ENCODE results near the gene FAM177A1.

Gene FAM177A1

DNA sequence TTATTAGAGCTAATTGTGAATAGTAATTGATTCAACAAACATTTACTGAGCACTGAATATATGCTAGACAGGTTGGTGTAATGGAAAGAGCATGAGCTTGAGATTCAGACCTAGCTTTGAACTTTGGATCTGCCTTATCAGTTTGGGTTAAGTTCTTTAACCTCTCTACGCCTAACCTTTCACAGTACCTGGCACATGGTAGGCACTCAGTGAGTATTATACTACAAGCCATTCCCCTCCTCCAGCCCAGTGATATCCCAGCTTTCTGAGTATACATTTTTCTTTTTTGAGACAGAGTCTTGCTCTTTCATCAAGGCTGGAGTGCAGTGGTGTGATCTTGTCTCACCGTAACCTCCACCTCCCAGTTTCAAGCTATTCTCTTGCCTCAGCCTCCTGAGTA, 32.0 kb downstream of the FAM177A1 start:
- TF ChIP-seq EZH2 (IDR thresholded peaks at IDR 0.05; ENCODE audit: borderline replicate concordance, low read depth, low read length, severe bottlenecking), result no peak
- peaks cover 18% of the 10 kb centered on the region; the same call in 1 of the 2 replicates for H3K36me3 ChIP-seq (ENCODE audit: insufficient read depth, low read length)
- H3K27ac ChIP-seq (ENCODE audit: low read length), result no peak overlapping the region
- H2AFZ ChIP-seq (ENCODE audit: low read depth, low read length), result no peak overlapping the region
- H3K4me1 ChIP-seq (ENCODE audit: insufficient read depth, low read length), result no peaks in the 10 kb centered on the region
- H3K9ac ChIP-seq (ENCODE audit: low read depth, low read length), result no peak overlapping the region
- H3K27me3 ChIP-seq (ENCODE audit: insufficient read depth, low read length, poor library complexity), result no peaks in the 10 kb centered on the region
- ATAC-seq (ENCODE audit: insufficient read depth, low read depth) (no peak), DNase-seq (no peak)
- H4K20me1 ChIP-seq (ENCODE audit: insufficient read depth, low read length), result no peaks in the 10 kb centered on the region
- no peak overlapping the region for H3K4me2 ChIP-seq (ENCODE audit: insufficient read depth, low read length)
- H3K9me3 ChIP-seq (ENCODE audit: insufficient read depth, low read length, severe bottlenecking), result no peaks in the 10 kb centered on the region
- H3K4me3 ChIP-seq (ENCODE audit: low read depth in 1 of 2, low read length in 2 of 2), result no peak overlapping the region
- H3K79me2 ChIP-seq (ENCODE audit: insufficient read depth, low read length), result no peaks in the 10 kb centered on the region

DNA sequence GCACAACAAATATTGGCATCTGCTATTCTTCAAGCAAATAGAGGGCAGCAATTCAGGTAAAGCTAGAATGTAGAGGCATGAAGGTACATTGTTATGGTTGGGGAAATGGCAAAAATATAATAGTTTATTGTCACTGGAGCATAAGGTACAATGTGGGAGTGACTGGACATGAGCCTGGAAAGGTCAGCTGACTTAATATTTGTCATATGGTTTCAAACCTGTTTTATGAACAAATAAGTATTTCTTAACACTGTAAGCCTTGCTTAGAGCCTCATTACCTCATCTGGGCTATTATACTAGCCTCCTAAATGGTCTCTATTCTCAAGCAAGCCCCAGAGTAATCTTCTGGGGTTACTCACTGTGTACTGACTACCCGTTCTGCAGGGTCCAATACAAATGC, 33.7 kb downstream of the FAM177A1 start:
- TF ChIP-seq, protein P1, sequence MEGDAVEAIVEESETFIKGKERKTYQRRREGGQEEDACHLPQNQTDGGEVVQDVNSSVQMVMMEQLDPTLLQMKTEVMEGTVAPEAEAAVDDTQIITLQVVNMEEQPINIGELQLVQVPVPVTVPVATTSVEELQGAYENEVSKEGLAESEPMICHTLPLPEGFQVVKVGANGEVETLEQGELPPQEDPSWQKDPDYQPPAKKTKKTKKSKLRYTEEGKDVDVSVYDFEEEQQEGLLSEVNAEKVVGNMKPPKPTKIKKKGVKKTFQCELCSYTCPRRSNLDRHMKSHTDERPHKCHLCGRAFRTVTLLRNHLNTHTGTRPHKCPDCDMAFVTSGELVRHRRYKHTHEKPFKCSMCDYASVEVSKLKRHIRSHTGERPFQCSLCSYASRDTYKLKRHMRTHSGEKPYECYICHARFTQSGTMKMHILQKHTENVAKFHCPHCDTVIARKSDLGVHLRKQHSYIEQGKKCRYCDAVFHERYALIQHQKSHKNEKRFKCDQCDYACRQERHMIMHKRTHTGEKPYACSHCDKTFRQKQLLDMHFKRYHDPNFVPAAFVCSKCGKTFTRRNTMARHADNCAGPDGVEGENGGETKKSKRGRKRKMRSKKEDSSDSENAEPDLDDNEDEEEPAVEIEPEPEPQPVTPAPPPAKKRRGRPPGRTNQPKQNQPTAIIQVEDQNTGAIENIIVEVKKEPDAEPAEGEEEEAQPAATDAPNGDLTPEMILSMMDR (IDR thresholded peaks at IDR 0.05; ENCODE audit: borderline replicate concordance, extremely low read depth, low read length, poor library complexity, severe bottlenecking), result no peak
- TF ChIP-seq EZH2 (IDR thresholded peaks at IDR 0.05; ENCODE audit: borderline replicate concordance, low read depth, low read length, severe bottlenecking), result no peak
- Histone ChIP-seq H3K9me3 (ENCODE audit: insufficient read depth, low read length, severe bottlenecking) (no peaks in the 10 kb centered on the region), H3K4me2 (ENCODE audit: insufficient read depth, low read length) (no peak overlapping the region), H2AFZ (ENCODE audit: low read depth, low read length) (no peak overlapping the region), H3K27me3 (ENCODE audit: insufficient read depth, low read length, poor library complexity) (no peaks in the 10 kb centered on the region), H3K27ac (ENCODE audit: low read length) (no peak overlapping the region), H3K79me2 (ENCODE audit: insufficient read depth, low read length) (no peaks in the 10 kb centered on the region), H3K4me3 (ENCODE audit: low read depth in 1 of 2, low read length in 2 of 2) (no peak overlapping the region), H3K36me3 (ENCODE audit: insufficient read depth, low read length) (peaks cover 31% of the 10 kb centered on the region), H3K9ac (ENCODE audit: low read depth, low read length) (no peak overlapping the region), H4K20me1 (ENCODE audit: insufficient read depth, low read length) (no peaks in the 10 kb centered on the region), H3K4me1 (ENCODE audit: insufficient read depth, low read length) (no peaks in the 10 kb centered on the region)
- ATAC-seq (ENCODE audit: insufficient read depth, low read depth), result no peak
- DNase-seq, result no peak

DNA sequence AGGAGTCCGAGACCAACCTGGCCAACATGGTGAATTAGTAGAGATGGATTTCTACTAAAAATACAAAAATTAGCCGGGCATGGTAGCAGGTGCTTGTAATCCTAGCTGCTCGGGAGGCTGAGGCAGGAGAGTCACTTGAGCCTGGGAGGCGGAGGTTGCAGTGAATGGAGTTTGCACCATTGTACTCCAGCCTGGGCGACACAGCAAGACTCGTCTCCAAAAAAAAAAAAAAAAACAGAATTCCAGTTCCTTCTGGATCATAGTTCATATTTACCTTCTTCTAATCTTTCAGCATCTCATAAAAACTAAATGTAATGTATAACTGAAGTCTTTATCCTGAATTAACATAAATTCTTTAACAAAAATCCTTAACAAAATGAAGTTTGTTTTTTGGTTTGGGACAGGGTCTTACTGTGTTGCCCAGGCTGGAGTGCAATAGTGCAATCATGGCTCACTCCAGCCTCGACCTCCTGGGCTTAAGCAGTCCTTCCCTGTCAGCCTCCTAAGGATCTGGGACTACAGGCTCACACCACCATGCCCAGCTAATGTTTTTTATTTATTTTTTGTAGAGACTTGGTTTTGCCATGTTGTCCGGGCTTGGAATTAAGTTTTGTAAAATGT, 37.6 kb downstream of the FAM177A1 start:
- H3K27me3 ChIP-seq (ENCODE audit: insufficient read depth, low read length, poor library complexity), result no peaks in the 10 kb centered on the region
- no peak overlapping the region for H3K27ac ChIP-seq (ENCODE audit: low read length)
- H3K9ac ChIP-seq (ENCODE audit: low read depth, low read length), result no peak overlapping the region
- H3K79me2 ChIP-seq (ENCODE audit: insufficient read depth, low read length), result no peaks in the 10 kb centered on the region
- TF ChIP-seq EZH2 (IDR thresholded peaks at IDR 0.05; ENCODE audit: borderline replicate concordance, low read depth, low read length, severe bottlenecking), result no peak
- TF ChIP-seq, protein P1 (IDR thresholded peaks at IDR 0.05; ENCODE audit: borderline replicate concordance, extremely low read depth, low read length, poor library complexity, severe bottlenecking), result no peak
- no peak overlapping the region for H3K4me2 ChIP-seq (ENCODE audit: insufficient read depth, low read length)
- no peak for DNase-seq
- H4K20me1 ChIP-seq (ENCODE audit: insufficient read depth, low read length), result no peaks in the 10 kb centered on the region
- H3K4me3 ChIP-seq (ENCODE audit: low read depth in 1 of 2, low read length in 2 of 2), result no peak overlapping the region
- no peaks in the 10 kb centered on the region for H3K9me3 ChIP-seq (ENCODE audit: insufficient read depth, low read length, severe bottlenecking)
- H3K4me1 ChIP-seq (ENCODE audit: insufficient read depth, low read length), result no peaks in the 10 kb centered on the region
- H3K36me3 ChIP-seq (ENCODE audit: insufficient read depth, low read length), result peaks cover 66% of the 10 kb centered on the region
- no peak overlapping the region for H2AFZ ChIP-seq (ENCODE audit: low read depth, low read length)
- ATAC-seq (ENCODE audit: insufficient read depth, low read depth), result no peak

DNA sequence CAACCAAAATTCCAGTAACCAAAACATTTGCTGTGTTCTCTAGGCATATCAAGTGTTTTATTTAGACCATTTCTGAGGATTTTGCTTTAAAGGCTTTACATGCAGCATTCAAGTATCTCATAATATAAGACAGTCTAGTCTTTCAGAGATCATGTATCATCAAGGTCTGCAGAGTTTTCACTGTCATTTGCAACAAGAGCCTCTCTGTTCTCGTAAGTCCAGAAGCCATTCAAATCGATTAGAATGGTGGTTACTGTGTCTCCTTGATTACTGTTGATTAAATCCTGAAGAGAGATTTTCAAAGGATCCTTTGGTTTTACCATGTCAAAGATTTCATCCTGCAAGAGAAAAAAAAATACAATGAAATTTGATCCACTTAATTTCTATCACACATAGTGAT, 39.4 kb downstream of the FAM177A1 start:
- Histone ChIP-seq H3K27ac (ENCODE audit: low read length) (no peak overlapping the region), H3K4me2 (ENCODE audit: insufficient read depth, low read length) (no peak overlapping the region), H3K9me3 (ENCODE audit: insufficient read depth, low read length, severe bottlenecking) (no peaks in the 10 kb centered on the region), H3K27me3 (ENCODE audit: insufficient read depth, low read length, poor library complexity) (no peaks in the 10 kb centered on the region), H2AFZ (ENCODE audit: low read depth, low read length) (no peak overlapping the region), H3K9ac (ENCODE audit: low read depth, low read length) (no peak overlapping the region), H3K36me3 (ENCODE audit: insufficient read depth, low read length) (peaks cover 72% of the 10 kb centered on the region), H3K4me1 (ENCODE audit: insufficient read depth, low read length) (no peaks in the 10 kb centered on the region), H4K20me1 (ENCODE audit: insufficient read depth, low read length) (no peaks in the 10 kb centered on the region), H3K4me3 (ENCODE audit: low read depth in 1 of 2, low read length in 2 of 2) (no peak overlapping the region), H3K79me2 (ENCODE audit: insufficient read depth, low read length) (no peaks in the 10 kb centered on the region)
- TF ChIP-seq EZH2 (IDR thresholded peaks at IDR 0.05; ENCODE audit: borderline replicate concordance, low read depth, low read length, severe bottlenecking), result no peak
- TF ChIP-seq, protein P1 (IDR thresholded peaks at IDR 0.05; ENCODE audit: borderline replicate concordance, extremely low read depth, low read length, poor library complexity, severe bottlenecking), result no peak
- DNase-seq (no peak), ATAC-seq (ENCODE audit: insufficient read depth, low read depth) (no peak)

Data from DND-41 (cell line).